ENCODE measurements around the gene TMEM131L. TPM values are rescaled to one million over a fixed set of nuclear protein-coding genes. Genes with fewer than 3 reads are reported as not detected.

Gene TMEM131L
- total RNA-seq, 1 donor from 2014 or later = 6.4 TPM

DNA sequence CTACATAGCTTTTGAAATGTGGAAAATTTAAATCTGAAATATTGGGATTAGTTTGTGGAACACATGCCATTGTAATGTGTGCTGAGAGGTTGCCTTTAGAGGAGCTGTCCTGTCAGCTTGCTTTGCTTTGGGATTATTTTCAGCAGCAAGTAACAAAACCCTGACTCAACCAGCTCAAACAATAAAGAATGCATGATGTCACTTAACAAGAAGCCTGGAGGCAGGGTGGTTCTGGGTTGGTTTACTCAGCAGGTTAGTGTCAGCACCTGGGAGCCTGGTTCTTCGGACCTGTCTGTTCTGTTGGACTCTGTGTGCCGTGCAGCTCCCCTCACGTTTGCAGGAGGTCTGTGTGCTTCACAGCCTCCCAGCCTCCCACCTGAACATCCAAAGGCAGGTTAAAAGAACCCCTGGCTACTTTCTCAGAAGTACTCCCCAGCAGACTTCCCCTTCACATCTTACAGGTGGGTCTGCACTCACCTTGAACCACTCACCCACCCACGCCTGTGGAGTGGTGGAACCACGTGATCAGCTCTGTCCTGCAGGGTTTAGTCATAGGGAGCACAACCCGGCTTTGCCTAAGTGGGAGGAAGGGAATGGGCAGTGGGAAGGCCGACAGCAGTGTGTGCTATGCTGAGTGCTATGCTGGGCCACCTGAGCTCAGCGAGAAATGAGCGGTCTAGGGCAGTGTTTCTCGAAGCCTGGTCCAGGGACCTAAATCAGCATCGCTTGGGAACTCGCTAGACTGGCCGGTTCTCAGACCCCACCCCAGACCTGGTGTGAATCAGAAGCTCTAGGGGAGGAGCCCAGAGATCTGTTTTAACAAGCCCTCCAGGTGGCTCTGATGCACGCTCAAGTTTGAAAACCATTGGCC is 20.4 kb downstream of the TMEM131L start:
- Mint-ChIP-seq H3K9me3 (ENCODE audit: unreplicated experiment) (no peaks in the 10 kb centered on the region), H3K27me3 (ENCODE audit: unreplicated experiment) (no peaks in the 10 kb centered on the region), H3K4me3 (ENCODE audit: unreplicated experiment) (no peak overlapping the region), H3K36me3 (ENCODE audit: unreplicated experiment) (no peaks in the 10 kb centered on the region), H3K4me1 (ENCODE audit: unreplicated experiment) (peaks cover 56% of the 10 kb centered on the region), H3K27ac (ENCODE audit: unreplicated experiment) (peak overlapping the region; percentile 61)
- peak; percentile 68 for DNase-seq (ENCODE audit: extremely low spot score, unreplicated experiment)
- TF ChIP-seq, protein P1, sequence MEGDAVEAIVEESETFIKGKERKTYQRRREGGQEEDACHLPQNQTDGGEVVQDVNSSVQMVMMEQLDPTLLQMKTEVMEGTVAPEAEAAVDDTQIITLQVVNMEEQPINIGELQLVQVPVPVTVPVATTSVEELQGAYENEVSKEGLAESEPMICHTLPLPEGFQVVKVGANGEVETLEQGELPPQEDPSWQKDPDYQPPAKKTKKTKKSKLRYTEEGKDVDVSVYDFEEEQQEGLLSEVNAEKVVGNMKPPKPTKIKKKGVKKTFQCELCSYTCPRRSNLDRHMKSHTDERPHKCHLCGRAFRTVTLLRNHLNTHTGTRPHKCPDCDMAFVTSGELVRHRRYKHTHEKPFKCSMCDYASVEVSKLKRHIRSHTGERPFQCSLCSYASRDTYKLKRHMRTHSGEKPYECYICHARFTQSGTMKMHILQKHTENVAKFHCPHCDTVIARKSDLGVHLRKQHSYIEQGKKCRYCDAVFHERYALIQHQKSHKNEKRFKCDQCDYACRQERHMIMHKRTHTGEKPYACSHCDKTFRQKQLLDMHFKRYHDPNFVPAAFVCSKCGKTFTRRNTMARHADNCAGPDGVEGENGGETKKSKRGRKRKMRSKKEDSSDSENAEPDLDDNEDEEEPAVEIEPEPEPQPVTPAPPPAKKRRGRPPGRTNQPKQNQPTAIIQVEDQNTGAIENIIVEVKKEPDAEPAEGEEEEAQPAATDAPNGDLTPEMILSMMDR (IDR thresholded peaks at IDR 0.05) = no peak

DNA sequence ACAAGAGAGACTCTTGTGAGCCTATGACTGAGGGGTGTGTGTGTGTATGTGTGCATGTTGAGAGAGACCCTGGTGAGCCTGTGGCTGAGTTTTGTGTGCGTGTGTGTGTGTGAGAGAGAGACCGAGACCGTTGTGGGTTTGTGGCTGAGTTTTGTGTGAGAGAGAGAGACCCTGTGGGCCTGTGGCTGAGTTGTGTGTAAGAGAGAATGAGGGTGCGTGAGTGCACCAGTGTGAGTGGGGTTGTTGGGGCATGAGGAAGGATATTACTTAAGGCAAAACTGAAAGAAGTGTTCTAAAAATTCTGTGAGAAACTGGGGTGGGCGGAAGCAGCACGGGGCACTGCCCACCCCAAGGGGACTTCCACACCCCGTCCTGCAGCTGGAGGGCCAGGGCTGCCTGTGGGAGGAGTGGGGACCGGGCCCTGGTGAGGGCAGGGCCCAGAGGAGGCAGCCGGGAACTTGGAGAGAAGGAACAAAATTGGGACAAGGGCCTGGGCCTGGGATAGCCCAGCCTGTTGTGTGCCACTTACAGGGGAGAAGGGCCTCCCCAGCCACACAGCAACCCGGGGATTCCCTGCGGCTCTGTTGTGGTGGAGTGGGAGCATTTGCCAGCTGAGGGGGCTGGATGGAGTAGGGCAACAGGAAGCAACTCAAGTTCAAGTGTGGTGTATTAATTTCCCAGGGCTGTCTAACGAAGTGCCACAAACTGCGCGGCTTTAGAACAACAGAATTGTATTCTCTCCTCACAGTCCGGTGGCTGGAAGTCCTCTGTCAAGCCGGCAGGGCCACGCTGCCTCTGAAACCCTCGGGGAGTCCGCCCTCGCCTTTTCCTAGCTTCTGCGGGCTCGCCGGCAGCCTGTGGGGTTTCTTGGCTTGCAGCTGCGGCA is 22.1 kb downstream of the TMEM131L start:
- peak overlapping the region; percentile 62 for H3K4me3 Mint-ChIP-seq (ENCODE audit: unreplicated experiment)
- H3K27me3 Mint-ChIP-seq (ENCODE audit: unreplicated experiment) = no peaks in the 10 kb centered on the region
- TF ChIP-seq, protein P1 (IDR thresholded peaks at IDR 0.05) = no peak
- no peaks in the 10 kb centered on the region for H3K9me3 Mint-ChIP-seq (ENCODE audit: unreplicated experiment)
- no peaks in the 10 kb centered on the region for H3K36me3 Mint-ChIP-seq (ENCODE audit: unreplicated experiment)
- H3K27ac Mint-ChIP-seq (ENCODE audit: unreplicated experiment) = peak overlapping the region; percentile 80
- peak; percentile 80 for DNase-seq (ENCODE audit: extremely low spot score, unreplicated experiment)
- H3K4me1 Mint-ChIP-seq (ENCODE audit: unreplicated experiment) = peaks cover 62% of the 10 kb centered on the region

DNA sequence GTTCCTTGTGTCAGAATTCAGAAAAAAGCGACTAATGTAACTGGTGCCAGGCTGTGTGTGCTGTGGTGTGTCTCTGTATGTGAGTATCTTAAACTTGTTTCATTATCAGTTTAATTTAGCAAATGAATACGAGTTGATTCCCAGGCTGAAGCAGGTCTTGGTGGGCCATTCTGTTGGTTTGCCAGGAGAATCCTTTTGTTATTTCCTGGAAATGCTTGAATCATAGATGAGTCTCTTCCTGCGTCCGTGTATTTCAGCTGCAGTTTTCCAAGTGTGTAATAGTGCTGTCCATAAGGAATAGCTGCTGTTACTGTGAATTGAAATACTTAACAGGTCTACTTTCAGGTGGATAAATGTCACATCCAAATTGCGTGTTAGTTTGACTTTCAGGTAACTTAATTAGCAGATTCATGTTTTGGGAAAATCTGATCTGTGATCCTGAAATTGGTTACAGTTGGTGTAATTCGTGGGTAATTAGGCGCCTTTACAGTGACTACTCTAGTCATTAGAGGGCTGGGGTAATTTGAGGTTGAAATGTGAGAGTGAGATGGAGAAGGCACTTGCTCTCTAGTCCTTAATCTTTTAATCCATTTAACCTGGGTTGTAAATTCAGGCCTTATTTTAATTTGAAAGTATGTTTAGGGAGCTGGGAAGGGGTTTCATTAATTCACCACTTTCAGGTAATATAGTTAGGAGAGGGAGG is 23.8 kb downstream of the TMEM131L start:
- Mint-ChIP-seq H3K27ac (ENCODE audit: unreplicated experiment) (no peak overlapping the region), H3K4me1 (ENCODE audit: unreplicated experiment) (peaks cover 57% of the 10 kb centered on the region), H3K4me3 (ENCODE audit: unreplicated experiment) (no peak overlapping the region), H3K27me3 (ENCODE audit: unreplicated experiment) (no peaks in the 10 kb centered on the region), H3K36me3 (ENCODE audit: unreplicated experiment) (no peaks in the 10 kb centered on the region), H3K9me3 (ENCODE audit: unreplicated experiment) (no peaks in the 10 kb centered on the region)
- DNase-seq (ENCODE audit: extremely low spot score, unreplicated experiment) = no peak
- TF ChIP-seq, protein P1 (IDR thresholded peaks at IDR 0.05) = no peak

DNA sequence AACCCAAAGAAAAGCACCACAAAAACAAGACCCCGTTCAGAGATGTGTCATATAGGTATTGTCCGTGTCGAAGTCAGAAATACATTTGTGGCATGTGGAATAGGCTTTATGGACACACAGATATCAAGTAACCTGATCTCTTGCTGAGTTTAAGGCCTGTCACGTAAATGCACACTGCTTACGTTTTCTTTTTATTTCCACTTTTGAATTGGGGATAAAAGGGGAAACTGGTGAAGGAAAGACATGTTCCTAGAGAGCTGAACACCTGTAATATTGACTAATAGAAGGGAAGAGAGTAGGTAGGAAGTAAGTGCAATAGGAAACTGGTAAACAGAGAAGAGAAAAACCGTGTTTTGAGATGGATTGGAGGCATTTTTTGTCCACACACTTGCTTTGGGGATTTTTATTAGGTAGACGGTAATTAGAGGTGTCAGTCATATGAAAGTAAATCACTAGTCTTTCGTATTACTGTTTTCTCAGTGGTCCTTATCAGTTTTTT is 24.9 kb downstream of the TMEM131L start:
- H3K4me1 Mint-ChIP-seq (ENCODE audit: unreplicated experiment) = peaks cover 51% of the 10 kb centered on the region
- TF ChIP-seq, protein P1 (IDR thresholded peaks at IDR 0.05) = no peak

More for the DNA sequence above, 24.9 kb downstream of the TMEM131L start:
- no peak overlapping the region for H3K27ac Mint-ChIP-seq (ENCODE audit: unreplicated experiment)
- H3K4me3 Mint-ChIP-seq (ENCODE audit: unreplicated experiment) = no peak overlapping the region
- H3K27me3 Mint-ChIP-seq (ENCODE audit: unreplicated experiment) = no peaks in the 10 kb centered on the region
- no peaks in the 10 kb centered on the region for H3K36me3 Mint-ChIP-seq (ENCODE audit: unreplicated experiment)
- DNase-seq (ENCODE audit: extremely low spot score, unreplicated experiment) = no peak
- no peaks in the 10 kb centered on the region for H3K9me3 Mint-ChIP-seq (ENCODE audit: unreplicated experiment)
